Measurements from ENCODE around the gene SLC43A2. TPM values are rescaled to one million over a fixed set of nuclear protein-coding genes. Genes with fewer than 3 reads are reported as not detected.

The SLC43A2 gene
- total and polyA plus RNA-seq, 2 of the 13 experiments (the other 11 are each of a cell fraction or from before 2014, with no cell fraction given) = 7.3 to 20.0 TPM

DNA sequence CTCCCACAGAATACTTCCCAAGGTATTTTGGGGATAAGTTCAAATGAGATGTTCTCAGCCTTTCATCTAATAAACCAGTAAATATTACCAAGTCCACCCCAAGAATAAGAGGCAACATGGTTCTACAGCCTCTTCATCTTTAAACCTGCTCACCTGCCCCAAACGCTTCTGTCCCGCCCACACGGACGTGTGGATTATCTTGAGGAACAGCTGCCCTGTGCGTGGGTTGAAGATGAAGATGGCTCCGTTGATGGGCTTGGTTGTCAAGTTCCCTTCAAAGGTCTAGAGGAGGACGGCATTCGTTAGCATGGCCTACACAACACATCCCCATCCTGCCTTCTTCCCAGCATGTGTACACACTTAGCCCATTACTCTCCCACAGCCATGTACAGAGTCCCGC, 29.5 kb upstream of the SLC43A2 start (continued):
- TF ChIP-seq ZNF430 (CRISPR knock-in tag; IDR thresholded peaks at IDR 0.05) = no peak
- TF ChIP-seq XBP1 (CRISPR knock-in tag; IDR thresholded peaks at IDR 0.05) = no peak
- TF ChIP-seq, protein P1, sequence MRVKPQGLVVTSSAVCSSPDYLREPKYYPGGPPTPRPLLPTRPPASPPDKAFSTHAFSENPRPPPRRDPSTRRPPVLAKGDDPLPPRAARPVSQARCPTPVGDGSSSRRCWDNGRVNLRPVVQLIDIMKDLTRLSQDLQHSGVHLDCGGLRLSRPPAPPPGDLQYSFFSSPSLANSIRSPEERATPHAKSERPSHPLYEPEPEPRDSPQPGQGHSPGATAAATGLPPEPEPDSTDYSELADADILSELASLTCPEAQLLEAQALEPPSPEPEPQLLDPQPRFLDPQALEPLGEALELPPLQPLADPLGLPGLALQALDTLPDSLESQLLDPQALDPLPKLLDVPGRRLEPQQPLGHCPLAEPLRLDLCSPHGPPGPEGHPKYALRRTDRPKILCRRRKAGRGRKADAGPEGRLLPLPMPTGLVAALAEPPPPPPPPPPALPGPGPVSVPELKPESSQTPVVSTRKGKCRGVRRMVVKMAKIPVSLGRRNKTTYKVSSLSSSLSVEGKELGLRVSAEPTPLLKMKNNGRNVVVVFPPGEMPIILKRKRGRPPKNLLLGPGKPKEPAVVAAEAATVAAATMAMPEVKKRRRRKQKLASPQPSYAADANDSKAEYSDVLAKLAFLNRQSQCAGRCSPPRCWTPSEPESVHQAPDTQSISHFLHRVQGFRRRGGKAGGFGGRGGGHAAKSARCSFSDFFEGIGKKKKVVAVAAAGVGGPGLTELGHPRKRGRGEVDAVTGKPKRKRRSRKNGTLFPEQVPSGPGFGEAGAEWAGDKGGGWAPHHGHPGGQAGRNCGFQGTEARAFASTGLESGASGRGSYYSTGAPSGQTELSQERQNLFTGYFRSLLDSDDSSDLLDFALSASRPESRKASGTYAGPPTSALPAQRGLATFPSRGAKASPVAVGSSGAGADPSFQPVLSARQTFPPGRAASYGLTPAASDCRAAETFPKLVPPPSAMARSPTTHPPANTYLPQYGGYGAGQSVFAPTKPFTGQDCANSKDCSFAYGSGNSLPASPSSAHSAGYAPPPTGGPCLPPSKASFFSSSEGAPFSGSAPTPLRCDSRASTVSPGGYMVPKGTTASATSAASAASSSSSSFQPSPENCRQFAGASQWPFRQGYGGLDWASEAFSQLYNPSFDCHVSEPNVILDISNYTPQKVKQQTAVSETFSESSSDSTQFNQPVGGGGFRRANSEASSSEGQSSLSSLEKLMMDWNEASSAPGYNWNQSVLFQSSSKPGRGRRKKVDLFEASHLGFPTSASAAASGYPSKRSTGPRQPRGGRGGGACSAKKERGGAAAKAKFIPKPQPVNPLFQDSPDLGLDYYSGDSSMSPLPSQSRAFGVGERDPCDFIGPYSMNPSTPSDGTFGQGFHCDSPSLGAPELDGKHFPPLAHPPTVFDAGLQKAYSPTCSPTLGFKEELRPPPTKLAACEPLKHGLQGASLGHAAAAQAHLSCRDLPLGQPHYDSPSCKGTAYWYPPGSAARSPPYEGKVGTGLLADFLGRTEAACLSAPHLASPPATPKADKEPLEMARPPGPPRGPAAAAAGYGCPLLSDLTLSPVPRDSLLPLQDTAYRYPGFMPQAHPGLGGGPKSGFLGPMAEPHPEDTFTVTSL (CRISPR knock-in tag; IDR thresholded peaks at IDR 0.05; ENCODE audit: borderline replicate concordance) = no peak
- no peak for TF ChIP-seq HNF4A (CRISPR knock-in tag; IDR thresholded peaks at IDR 0.05)

DNA sequence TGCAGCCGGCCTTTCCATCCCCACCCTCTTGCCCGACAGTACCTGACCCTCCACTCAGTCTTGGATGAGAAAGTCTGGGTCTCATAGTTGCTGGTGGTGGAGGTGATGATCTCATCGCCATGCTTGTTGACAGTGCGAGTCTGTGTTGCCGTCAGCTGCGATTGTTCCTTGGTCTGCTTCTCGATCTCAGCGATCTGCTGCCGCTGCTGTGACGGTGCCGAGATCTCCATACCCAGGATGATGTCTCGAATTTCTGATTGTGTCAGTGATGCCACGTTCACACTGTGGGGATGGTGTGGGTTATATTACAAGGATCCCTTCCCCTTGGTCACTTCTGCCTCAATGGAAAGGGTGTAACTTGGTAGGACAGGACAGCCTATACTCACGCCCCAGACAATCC, 25.1 kb upstream of the SLC43A2 start:
- H4K20me1 ChIP-seq (ENCODE audit: insufficient read depth, low read length) = peaks cover 6% of the 10 kb centered on the region; the same call in 1 of the 2 replicates
- no peak overlapping the region for H2AFZ ChIP-seq (ENCODE audit: low read length)
- no peak for FAIRE-seq
- H3K27me3 ChIP-seq (ENCODE audit: control insufficient read depth in 1 of 2, insufficient read depth in 2 of 2, low read length in 2 of 2) = no peaks in the 10 kb centered on the region
- CTCF ChIA-PET (ENCODE audit: low intra/inter-chr PET ratio, low total read pairs) = no interaction called here
- no peaks in the 10 kb centered on the region for H3K9me3 ChIP-seq (ENCODE audit: low read length)
- no peak overlapping the region for H3K4me2 ChIP-seq (ENCODE audit: low read depth, low read length)
- WGBS (ENCODE audit: low lambda C conversion rate) = 99% methylated on average over 12 of the region's 14 CpGs
- H3K4me3 ChIP-seq (replicated peaks in 1 of 3; ENCODE audit: insufficient read depth in 1 of 3, low read depth in 2 of 3, low read length in 3 of 3) = no peak overlapping the region
- H3K36me3 ChIP-seq (replicated peaks in 1 of 2; ENCODE audit: control insufficient read depth in 1 of 2, insufficient read depth in 2 of 2, low read length in 2 of 2) = peaks cover 48 to 72% of the 10 kb centered on the region in 2 experiments
- TF ChIP-seq ZBTB38 (CRISPR knock-in tag; IDR thresholded peaks at IDR 0.05) (0 out of 2 replicates have a peak, but pooled peaks have one; percentile 54), ZKSCAN1 (IDR thresholded peaks at IDR 0.05; ENCODE audit: low read length) (no peak), ZNF841 (CRISPR knock-in tag; IDR thresholded peaks at IDR 0.05; ENCODE audit: borderline replicate concordance) (no peak), ZNF773 (CRISPR knock-in tag; IDR thresholded peaks at IDR 0.05; ENCODE audit: borderline replicate concordance) (no peak)
- TF ChIP-seq, protein P2, sequence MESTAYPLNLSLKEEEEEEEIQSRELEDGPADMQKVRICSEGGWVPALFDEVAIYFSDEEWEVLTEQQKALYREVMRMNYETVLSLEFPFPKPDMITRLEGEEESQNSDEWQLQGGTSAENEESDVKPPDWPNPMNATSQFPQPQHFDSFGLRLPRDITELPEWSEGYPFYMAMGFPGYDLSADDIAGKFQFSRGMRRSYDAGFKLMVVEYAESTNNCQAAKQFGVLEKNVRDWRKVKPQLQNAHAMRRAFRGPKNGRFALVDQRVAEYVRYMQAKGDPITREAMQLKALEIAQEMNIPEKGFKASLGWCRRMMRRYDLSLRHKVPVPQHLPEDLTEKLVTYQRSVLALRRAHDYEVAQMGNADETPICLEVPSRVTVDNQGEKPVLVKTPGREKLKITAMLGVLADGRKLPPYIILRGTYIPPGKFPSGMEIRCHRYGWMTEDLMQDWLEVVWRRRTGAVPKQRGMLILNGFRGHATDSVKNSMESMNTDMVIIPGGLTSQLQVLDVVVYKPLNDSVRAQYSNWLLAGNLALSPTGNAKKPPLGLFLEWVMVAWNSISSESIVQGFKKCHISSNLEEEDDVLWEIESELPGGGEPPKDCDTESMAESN (CRISPR knock-in tag; conservative IDR thresholded peaks at IDR 0.05) = no peak
- in situ Hi-C loops (cut with HindIII; ENCODE audit: extremely low pct_ligation_motif_present, low pct_unique_long_range_greater_than_20kb) (no loop called here), intact Hi-C loops (cut with micrococcal nuclease; ENCODE audit: unreplicated experiment) (no loop called here)
- no peak for ATAC-seq
- no peak overlapping the region for H3K9ac ChIP-seq (ENCODE audit: insufficient read depth, low read depth, low read length)
- POLR2A ChIA-PET = no interaction called here
- no peak overlapping the region for H3K27ac ChIP-seq (ENCODE audit: extremely low read length, insufficient read depth, low read length)
- DNase-seq (ENCODE audit: low spot score) = no peak
- no TSS peak for BruUV-seq (replicated peaks)
- H3K79me2 ChIP-seq (ENCODE audit: insufficient read depth, low read length) = no peaks in the 10 kb centered on the region
- H3K4me1 ChIP-seq (ENCODE audit: insufficient read depth, low read length) = peaks cover 24% of the 10 kb centered on the region

All from HepG2 (cell line).